SK-N-MC (cell line): ENCODE results near the gene ARL3.

ENCODE experiments used
- EZH2 ChIP-seq: fragments of 200-600 bp; sonication (generic); IDR thresholded peaks from one replicate; pipeline ENCODE4 v1.6.1; 2017; ENCODE audit warnings: antibody characterized with exemption
- FOXP2 ChIP-seq: optimal IDR thresholded peaks from 2 replicates; pipeline ENCODE3; 2011; ENCODE audit warnings: mild to moderate bottlenecking, moderate library complexity; ENCODE audit not compliant: insufficient read depth; ENCODE audit errors: extremely low read length, control extremely low read depth
- POLR2AphosphoS5 ChIP-seq: IDR thresholded peaks from 2 replicates; pipeline ENCODE4 v1.6.1; 2012; ENCODE audit warnings: mild to moderate bottlenecking, low read depth, low read length, borderline replicate concordance

- no peak for TF ChIP-seq EZH2
- no peak for TF ChIP-seq FOXP2
- no peak for TF ChIP-seq POLR2AphosphoS5
Observed at GRCh38 chr10:102683736-102684135, 30.5 kb downstream of the ARL3 start.
